Right ventricle myocardium superior (tissue), 1 donor: ENCODE results near the gene CREBRF. TPM values are rescaled to one million over a fixed set of nuclear protein-coding genes. Genes with fewer than 3 reads are reported as not detected.
"Not testable (repeated sequence)": the region's sequence is repeated elsewhere in the genome, so short reads cannot be mapped to it uniquely, and the experiment has no call there.

Experiments
- ATAC-seq: fragments of 200-7000 bp; cut with Tn5 transposase; one replicate; pipeline ENCODE4 v1.9.1; 2020; ENCODE audit warnings: mild to moderate bottlenecking; ENCODE audit not compliant: poor library complexity
- DNase-seq: peaks from one replicate; pipeline ENCODE4 v3.0.0-alpha.2; 2020
- intact Hi-C: fragments of 100-400 bp; cut with DNase I; formaldehyde crosslinking; loops from one replicate; pipeline ENCODE4 v1.11.2; 2022
- total RNA-seq: library from RNA; stranded (reverse); fragmentation: NEBNext Ultra II Directional; extraction: Animal tissue kit (Norgen Biotek cat#: 25700); gene quantifications from one replicate; pipeline ENCODE4 v1.2.1, GENCODE V29; 2021
- donor health status: DM: no; HTN: yes; CAD: no; lungs with severe emphysema.

The CREBRF gene
- total RNA-seq, 1 donor from 2014 or later = 23.9 TPM

GRCh38 chr5:173132166-173132565, 76.0 kb downstream of the CREBRF start:
- intact Hi-C loops = not testable (repeated sequence)

DNA sequence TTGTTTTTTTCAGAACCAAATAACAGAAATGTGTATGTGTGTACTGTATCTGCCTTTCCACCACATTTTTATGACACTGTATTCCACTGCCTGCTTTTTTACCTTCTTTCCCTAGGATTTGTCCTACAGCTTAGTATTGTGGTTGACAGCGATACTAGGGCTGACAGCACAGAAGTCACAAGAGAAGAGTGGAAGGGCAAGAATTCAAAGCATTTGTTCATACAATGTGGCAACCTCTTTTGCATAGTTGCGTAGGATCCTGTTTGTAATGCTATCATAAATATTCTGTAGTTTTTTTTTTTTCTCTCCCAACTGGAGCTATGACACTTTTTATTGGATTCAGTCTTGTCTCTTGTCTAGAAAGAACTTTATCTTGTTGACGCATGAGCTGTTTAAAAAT, 82.6 kb downstream of the CREBRF start:
- DNase-seq (no peak), ATAC-seq (no peak)
- intact Hi-C loops = no loop called here

More at GRCh38 chr5:173132166-173132565, 76.0 kb downstream of the CREBRF start:
- DNase-seq, ATAC-seq: not testable (repeated sequence)

DNA sequence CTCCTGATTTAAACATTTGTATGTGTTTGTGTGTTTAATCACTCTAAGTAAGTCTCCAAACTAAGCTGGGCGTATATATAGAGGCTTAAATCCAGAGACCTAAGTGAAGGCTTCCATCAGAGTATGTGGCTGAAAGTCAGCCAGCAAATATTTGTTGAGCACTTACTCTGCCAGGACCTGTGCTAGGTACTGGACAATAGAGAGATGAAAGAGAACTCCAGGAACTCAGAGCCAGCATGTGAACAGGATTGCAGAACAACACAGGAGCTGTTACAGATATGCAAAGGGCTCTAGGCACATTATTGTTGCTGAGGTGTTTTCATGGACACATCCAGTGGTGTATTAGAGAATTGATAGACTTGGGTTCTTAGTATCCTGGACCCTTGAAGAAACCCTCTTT, 83.5 kb downstream of the CREBRF start:
- DNase-seq = no peak
- no peak for ATAC-seq
- intact Hi-C loops = loop anchor here (10.0 kb wide), 1 partner anchor 125 kb away; no protein-coding TSS in a partner anchor

GRCh38 chr5:173140769-173141168, 84.6 kb downstream of the CREBRF start:
- no peak for DNase-seq
- no peak for ATAC-seq
- intact Hi-C loops = loop anchor here (10.0 kb wide), 1 partner anchor 126 kb away; no protein-coding TSS in a partner anchor

GRCh38 chr5:173143567-173143966, 87.4 kb downstream of the CREBRF start:
- DNase-seq (no peak), ATAC-seq (no peak)
- intact Hi-C loops = loop anchor here (10.0 kb wide), 1 partner anchor 129 kb away; no protein-coding TSS in a partner anchor

GRCh38 chr5:173144200-173145176, 88.3 kb downstream of the CREBRF start, which contains the start of gene BNIP1:
Gene BNIP1 (plus strand): TSS chr5:173144531. CDS start chr5:173144546, 15 bp downstream.
- DNase-seq = peak; percentile 96
- ATAC-seq = peak; percentile 97

GRCh38 chr5:173148354-173148753, 92.2 kb downstream of the CREBRF start:
- intact Hi-C loops = loop anchor here (10.0 kb wide), 1 partner anchor 134 kb away; no protein-coding TSS in a partner anchor
- no peak for ATAC-seq
- DNase-seq = no peak

More at GRCh38 chr5:173144200-173145176, 88.3 kb downstream of the CREBRF start, which contains the start of gene BNIP1:
- intact Hi-C loops = loop anchor here (10.0 kb wide), 1 partner anchor 130 kb away; no protein-coding TSS in a partner anchor

DNA sequence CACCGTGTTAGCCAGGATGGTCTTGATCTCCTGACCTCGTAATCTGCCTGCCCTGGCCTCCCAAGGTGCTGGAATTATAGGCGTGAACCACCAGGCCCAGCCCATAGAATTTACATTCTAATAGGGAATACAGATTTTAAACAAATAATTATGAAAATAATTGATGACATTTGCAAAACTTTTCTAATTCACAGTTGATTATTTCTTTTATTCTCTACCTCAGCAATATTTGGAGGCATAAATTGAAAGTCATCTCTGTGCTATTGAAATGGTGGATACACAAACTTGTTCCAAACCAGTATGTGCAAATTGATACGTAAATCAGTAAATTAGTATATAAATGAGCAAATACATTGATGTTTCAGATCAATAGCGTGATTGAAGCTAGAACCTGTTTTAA, 96.4 kb downstream of the CREBRF start:
- no peak for DNase-seq
- ATAC-seq = no peak
- intact Hi-C loops = no loop called here

DNA sequence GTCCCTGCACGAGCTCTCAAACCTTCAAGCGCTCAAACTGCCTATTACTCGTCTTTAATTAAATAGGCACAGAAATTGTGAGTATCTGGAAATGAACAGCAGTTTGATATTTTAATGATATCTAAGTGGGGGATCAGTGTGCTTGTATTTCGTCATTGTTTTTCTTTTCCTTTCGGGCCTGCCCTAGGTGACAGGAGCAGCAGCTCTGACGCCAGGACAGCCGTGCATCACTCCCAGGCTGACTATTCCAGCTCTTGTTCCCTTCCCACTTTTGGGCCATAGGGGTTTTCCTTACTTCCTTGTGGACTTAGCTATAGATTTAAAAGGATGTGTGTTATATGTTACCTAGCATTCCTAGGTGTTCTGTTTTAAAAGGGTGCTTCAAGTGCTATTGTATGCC, 97.7 kb downstream of the CREBRF start:
- DNase-seq (no peak), ATAC-seq (no peak)
- intact Hi-C loops = no loop called here

DNA sequence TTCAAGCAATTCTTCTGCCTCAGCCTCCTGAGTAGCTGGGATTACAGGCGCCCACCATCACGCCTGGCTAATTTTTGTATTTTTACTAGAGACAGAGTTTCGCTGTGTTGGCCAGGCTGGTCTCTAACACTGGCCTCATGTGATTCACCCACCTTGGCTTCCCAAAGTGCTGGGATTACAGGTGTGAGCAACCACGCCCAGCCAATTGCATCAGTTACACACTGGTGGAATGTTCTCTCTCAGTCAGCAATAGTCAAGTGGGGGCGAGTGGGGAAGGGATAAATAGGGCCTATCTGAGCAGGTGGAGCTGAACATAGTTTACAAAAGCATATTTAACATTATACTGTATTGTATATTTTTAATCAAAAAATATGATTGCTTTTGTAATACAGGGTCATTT, 98.5 kb downstream of the CREBRF start:
- DNase-seq, ATAC-seq, intact Hi-C loops: not testable (repeated sequence)

GRCh38 chr5:173155912-173156311, 99.8 kb downstream of the CREBRF start:
- DNase-seq (no peak), ATAC-seq (no peak)
- intact Hi-C loops = no loop called here

GRCh38 chr5:173158366-173158765, 102.2 kb downstream of the CREBRF start:
- no peak for ATAC-seq
- DNase-seq = no peak
- intact Hi-C loops = no loop called here

- intact Hi-C loops = no loop called here
- no peak for DNase-seq
Measured at GRCh38 chr5:173159256-173159655, 103.1 kb downstream of the CREBRF start.

DNA sequence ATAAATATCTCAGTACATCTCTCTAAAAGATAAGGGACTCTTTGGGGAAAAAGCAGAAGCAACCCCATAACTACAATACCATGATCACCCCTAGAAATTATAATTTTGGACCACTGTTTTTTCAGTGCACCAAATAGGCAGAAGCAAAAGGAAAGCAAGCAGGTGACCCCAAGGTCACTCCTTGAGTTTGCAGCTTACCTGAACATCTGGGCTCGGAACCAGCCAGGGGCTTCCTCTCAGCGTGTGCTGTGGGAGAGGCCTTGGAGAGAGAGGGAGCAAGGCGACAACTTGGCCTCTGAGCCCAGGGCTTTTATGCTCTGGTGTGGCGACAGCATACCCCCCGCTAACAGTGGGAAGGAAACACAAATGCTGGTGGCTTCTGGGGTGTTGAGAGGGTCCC, 105.0 kb downstream of the CREBRF start:
- intact Hi-C loops = loop anchor here (10.0 kb wide), 1 partner anchor 74 kb away; the partner anchor contains the start of gene NKX2-5
- DNase-seq (no peak), ATAC-seq (no peak)

More at GRCh38 chr5:173159256-173159655, 103.1 kb downstream of the CREBRF start:
- no peak for ATAC-seq

DNA sequence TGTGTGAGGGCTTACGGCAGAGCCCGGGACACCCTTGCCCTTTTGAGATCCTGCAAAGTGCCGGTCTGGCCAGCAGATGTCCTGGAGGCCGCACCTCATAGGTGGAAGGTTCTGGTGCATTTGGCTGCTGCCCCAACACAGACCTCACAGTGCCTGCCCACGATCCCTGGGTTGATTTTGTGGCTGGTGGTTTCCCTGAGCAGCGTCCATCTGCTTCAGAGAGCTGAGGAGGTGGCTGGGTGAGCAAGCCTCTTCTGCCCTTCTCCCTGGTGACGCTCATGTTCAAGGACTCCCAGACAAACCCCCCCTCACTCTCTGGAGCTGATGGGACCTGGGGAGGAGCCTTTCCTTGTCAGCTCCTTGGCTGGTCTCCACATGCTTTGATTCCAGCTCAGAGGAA, 107.1 kb downstream of the CREBRF start:
- DNase-seq = peak; percentile 54
- peak; percentile 61 for ATAC-seq
- intact Hi-C loops = loop anchor here (10.0 kb wide), 1 partner anchor 72 kb away; the partner anchor contains the start of gene NKX2-5

DNA sequence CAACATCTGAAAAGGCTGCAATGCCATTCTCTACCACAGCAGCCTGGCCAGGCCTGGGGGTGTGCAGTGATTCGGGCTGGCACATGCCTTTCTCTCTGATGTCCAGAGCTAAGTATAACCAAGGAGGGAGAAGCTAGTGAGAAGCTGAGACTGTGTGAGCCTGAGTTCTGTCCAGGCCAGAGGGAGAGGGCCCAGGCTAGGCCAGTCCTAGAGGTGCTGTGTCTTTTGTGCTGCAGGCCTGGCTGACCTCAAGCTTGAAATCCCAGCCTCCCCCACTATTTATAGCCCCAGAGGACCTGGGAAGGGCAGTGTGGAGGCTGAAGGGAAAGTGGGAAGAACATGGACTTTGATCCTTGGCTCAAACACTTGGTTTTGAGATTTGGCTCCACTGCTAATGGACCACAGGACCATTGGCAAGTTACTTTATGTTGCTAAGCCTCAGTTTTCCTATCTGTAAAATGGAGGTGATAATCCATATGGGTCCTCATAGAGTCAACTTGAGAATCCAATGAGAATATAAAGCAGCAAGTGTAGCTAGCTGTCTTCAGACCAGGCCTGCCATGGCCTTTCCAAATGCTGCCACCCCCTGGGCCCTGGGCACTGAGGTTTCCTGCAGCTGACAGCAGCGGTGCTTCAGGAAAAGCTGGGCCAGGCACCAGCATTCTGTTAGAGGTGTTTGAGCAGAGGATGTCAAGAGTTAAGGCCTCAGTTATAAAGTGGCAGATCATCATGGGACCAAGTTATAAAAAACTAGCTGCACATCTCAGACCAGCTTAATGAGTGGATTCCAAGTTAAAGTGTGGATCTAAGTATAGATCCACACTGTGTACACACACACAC, 109.2 kb downstream of the CREBRF start:
- ATAC-seq = peak; percentile 64
- peak; percentile 42 for DNase-seq
- intact Hi-C loops = loop anchor here (2.0 to 10.0 kb wide), 2 partner anchors 69 to 117 kb away; partner anchors contain the start of gene NKX2-5

GRCh38 chr5:173172166-173172565, 116.0 kb downstream of the CREBRF start:
- no peak for DNase-seq
- intact Hi-C loops = no loop called here
- no peak for ATAC-seq

- intact Hi-C loops = no loop called here
- no peak for DNase-seq
- ATAC-seq = no peak
Measured at GRCh38 chr5:173175523-173175922, 119.4 kb downstream of the CREBRF start.
